K562 (cell line): Measurements from ENCODE around the gene DMRT2. TPM values are rescaled to one million over a fixed set of nuclear protein-coding genes. Genes with fewer than 3 reads are reported as not detected.

Experiments
- ATAC-seq: fragments of 200-7000 bp; cut with Tn5 transposase; 3 replicates; pipeline ENCODE4 v1.9.1; 2020; ENCODE audit warnings: moderate library complexity
- BruUV-seq: library from RNA; stranded (reverse); fragments of 400-500 nt; replicated peaks from 2 replicates; lab custom pipeline; 2021; lab: Mats Ljungman, UMichigan
- CTCF ChIA-PET: fragments of 300-600 bp; formaldehyde crosslinking; extraction: SDS; loops from one replicate; lab custom pipeline; 2021; ENCODE audit warnings: low intra/inter-chr PET ratio; lab: Yijun Ruan, JAX
- POLR2A ChIA-PET: fragments of 300-600, 350-650 bp; sonication (Branson Sonifier 250); formaldehyde crosslinking; extraction: SDS; loops from one replicate; lab custom pipeline; 2021; ENCODE audit warnings: antibody characterized with exemption, inconsistent platforms; lab: Yijun Ruan, JAX
- DNase-seq, 4 experiments: peaks; one replicate each; pipeline versions ENCODE4 v3.0.0 to v3.0.0-alpha.2; 2011 to 2018; ENCODE audit warnings: low spot score in 3 of 4, mixed read lengths in 3 of 4; ENCODE audit errors: extremely low read depth in 1 of 4
- FAIRE-seq: peaks from 2 replicates; lab custom pipeline; 2011; peaks lifted over from hg19 to GRCh38; lab: Jason Lieb, UNC
- H2AFZ ChIP-seq: 2 replicates; pipeline ENCODE4 v1.6.0; 2011; ENCODE audit warnings: low read depth, low read length, control low read depth, inconsistent platforms
- H3K27ac ChIP-seq: fragments of 200-600 bp; 3 replicates; pipeline ENCODE4 v1.8.0; 2011; ENCODE audit warnings: low read depth, mild to moderate bottlenecking, control low read depth, inconsistent platforms, low read length, moderate library complexity, mixed read lengths; ENCODE audit errors: extremely low read depth
- H3K27me3 ChIP-seq, 2 experiments: fragments of 300-600 bp in 1 of 2; 2 replicates in 1 of 2; 3 replicates in 1 of 2; pipeline versions ENCODE4 v1.6.0 to v1.8.0; 2011; ENCODE audit warnings: inconsistent platforms in 2 of 2, low read length in 2 of 2, mild to moderate bottlenecking in 1 of 2, mixed read lengths in 1 of 2, moderate library complexity in 1 of 2; ENCODE audit not compliant: control insufficient read depth in 2 of 2, insufficient read depth in 2 of 2
- H3K36me3 ChIP-seq: fragments of 300-600 bp; 3 replicates; pipeline ENCODE4 v1.8.0; 2011; ENCODE audit warnings: mild to moderate bottlenecking, low read length, inconsistent platforms; ENCODE audit not compliant: control insufficient read depth, insufficient read depth
- H3K4me1 ChIP-seq, 2 experiments: fragments of 200-600 bp in 1 of 2; replicated peaks in 1 of 2; 2 replicates in 1 of 2; 3 replicates in 1 of 2; pipeline versions ENCODE4 v1.5.1 to v1.8.0; 2011; ENCODE audit warnings: inconsistent platforms in 2 of 2, low read length in 2 of 2, mild to moderate bottlenecking in 1 of 2, mixed read lengths in 1 of 2, moderate library complexity in 1 of 2; ENCODE audit not compliant: control insufficient read depth in 2 of 2, insufficient read depth in 2 of 2
- H3K4me2 ChIP-seq: 2 replicates; pipeline ENCODE4 v1.6.1; 2011; ENCODE audit warnings: low read length, control low read depth, inconsistent platforms, mixed read lengths; ENCODE audit not compliant: insufficient read depth
- H3K4me3 ChIP-seq: fragments of 200-600 bp; sonication (generic), shearing (Covaris generic); 2 replicates; pipeline ENCODE4 v1.5.1; 2016; ENCODE audit warnings: control low read depth, inconsistent platforms
- H3K79me2 ChIP-seq: fragments of 200-600 bp; 3 replicates; pipeline ENCODE4 v1.8.0; 2011; ENCODE audit warnings: low read length, inconsistent platforms; ENCODE audit not compliant: control insufficient read depth, insufficient read depth
- H3K9ac ChIP-seq, 2 experiments: 2 replicates each; pipeline versions ENCODE4 v1.6.0 to v1.6.1; 2011; ENCODE audit warnings: low read depth in 2 of 2, low read length in 2 of 2, control low read depth in 1 of 2, inconsistent platforms in 1 of 2, mild to moderate bottlenecking in 1 of 2, mixed read lengths in 1 of 2; ENCODE audit not compliant: insufficient read depth in 1 of 2
- H3K9me1 ChIP-seq: one replicate; pipeline ENCODE4 v1.6.0; 2011; ENCODE audit warnings: inconsistent platforms, mild to moderate bottlenecking, low read length, moderate library complexity; ENCODE audit not compliant: control insufficient read depth, insufficient read depth
- H3K9me3 ChIP-seq: replicated peaks from 2 replicates; pipeline ENCODE4 v1.5.1; 2011; ENCODE audit warnings: low read depth, low read length, inconsistent platforms; ENCODE audit not compliant: control insufficient read depth, insufficient read depth
- H4K20me1 ChIP-seq: replicated peaks from 2 replicates; pipeline ENCODE4 v1.6.1; 2011; ENCODE audit warnings: low read length, inconsistent platforms, mixed read lengths; ENCODE audit not compliant: control insufficient read depth, insufficient read depth
- CREB1 ChIP-seq, 2 experiments: sonication (generic) in 1 of 2; formaldehyde crosslinking in 1 of 2; IDR thresholded peaks; 2 replicates each; pipeline versions ENCODE4 v1.6.1 to v1.8.0; 2012 to 2022; ENCODE audit warnings: inconsistent platforms in 1 of 2, mild to moderate bottlenecking in 1 of 2, missing genetic modification reagents in 1 of 2, moderate library complexity in 1 of 2
- DACH1 ChIP-seq: fragments of 450-650 bp; IDR thresholded peaks from 2 replicates; pipeline ENCODE4 v1.6.1; 2018; ENCODE audit not compliant: partially characterized antibody
- EZH2 ChIP-seq: IDR thresholded peaks from 2 replicates; pipeline ENCODE4 v1.6.1; 2012; ENCODE audit warnings: low read depth, mild to moderate bottlenecking, inconsistent platforms, low read length, borderline replicate concordance
- FOS ChIP-seq: IDR thresholded peaks from 3 replicates; pipeline ENCODE4 v1.6.1; 2011; ENCODE audit not compliant: insufficient read length; ENCODE audit errors: extremely low read depth
- MBD2 ChIP-seq: sonication (generic); IDR thresholded peaks from 2 replicates; pipeline ENCODE4 v1.6.1; 2016; ENCODE audit warnings: low read depth, borderline replicate concordance
- PTRF ChIP-seq: fragments of 450-650 bp; IDR thresholded peaks from 2 replicates; pipeline ENCODE4 v1.6.1; 2016; ENCODE audit warnings: mild to moderate bottlenecking, missing genetic modification characterization, missing compliant biosample characterization
- ZNF75A ChIP-seq: fragments of 450-650 bp; formaldehyde crosslinking; IDR thresholded peaks from 2 replicates; pipeline ENCODE4 v1.4.0; 2020; ENCODE audit warnings: mild to moderate bottlenecking
- WGBS: fragments of 100-300 bp; shearing (Covaris generic); methylation state at CpG from one replicate; pipeline ENCODE4 v1.1.6; 2016; ENCODE audit warnings: low coverage, mixed read lengths; ENCODE audit not compliant: insufficient coverage; ENCODE audit errors: missing lambda C conversion rate; 5-methylcytosine and 5-hydroxymethylcytosine counted together
- in situ Hi-C: fragments of 300-500 bp; cut with MboI; formaldehyde crosslinking; loops from 4 replicates; pipeline ENCODE4 v1.15.0; 2018; ENCODE audit warnings: inconsistent platforms, mixed read lengths
- intact Hi-C: fragments of 100-400 bp; cut with micrococcal nuclease; formaldehyde crosslinking; loops from 2 replicates; pipeline ENCODE4 v1.14.2; 2022
- polyA plus RNA-seq, 8 experiments: library from polyadenylated mRNA; depleted of rRNA in 4 of 8; stranded (reverse) in 5 of 8; unstranded in 3 of 8; fragments of >200 nt; fragmentation: Nextera tagmentation in 2 of 8; fragmentation: Illumina TruSeq in 1 of 8; extraction: Ambion mirVana in 2 of 8; extraction: Trizol in 1 of 8; gene quantifications; 2 replicates each; pipeline versions ENCODE4 v1.2.1 to v1.2.3, GENCODE V29; 2011 to 2014; ENCODE audit warnings: inconsistent platforms in 1 of 8, missing spikeins in 1 of 8
- total RNA-seq, 7 experiments: library from RNA; depleted of rRNA in 6 of 7; stranded (reverse); fragments of >200 nt in 6 of 7; fragmentation: Illumina TruSeq in 2 of 7; extraction: Trizol in 2 of 7; gene quantifications; 2 replicates each; pipeline versions ENCODE4 v1.2.1 to v1.2.3, GENCODE V29; 2011 to 2021; ENCODE audit warnings: low replicate concordance in 1 of 7

The DMRT2 gene
- total and polyA plus RNA-seq, 9 of the 15 experiments (the other 6 are each of a cell fraction or from before 2014, with no cell fraction given), result not detected

DNA sequence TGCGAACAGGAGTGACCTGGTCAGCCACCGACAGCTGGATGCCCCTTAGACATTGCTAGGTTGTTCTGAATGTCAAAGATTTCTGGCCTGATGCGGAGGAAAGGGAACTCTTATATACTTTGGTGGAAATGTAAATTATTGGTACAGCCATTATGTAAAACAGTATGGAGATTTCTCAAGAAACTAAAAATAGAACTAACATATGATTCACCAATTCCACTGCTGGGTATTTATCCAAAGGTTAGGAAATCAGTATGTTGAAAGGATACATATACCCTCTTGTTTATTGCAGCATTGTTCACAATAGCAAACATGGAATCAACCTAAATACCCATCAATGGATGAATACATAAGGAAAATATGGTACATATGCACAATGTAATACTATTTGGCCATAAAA, 41.9 kb upstream of the DMRT2 start:
- in situ Hi-C loops, result loop anchor here (5.0 kb wide), 1 partner anchor 126 kb away; no protein-coding TSS in a partner anchor
- Histone ChIP-seq H4K20me1 (no peaks in the 10 kb centered on the region), H3K9me3 (no peaks in the 10 kb centered on the region), H3K9me1 (no peaks in the 10 kb centered on the region), H3K4me1 (no peaks in the 10 kb centered on the region), H3K27me3 (no peaks in the 10 kb centered on the region), H3K36me3 (no peaks in the 10 kb centered on the region), H2AFZ (no peak overlapping the region), H3K4me2 (no peak overlapping the region), H3K4me3 (no peak overlapping the region), H3K27ac (no peak overlapping the region), H3K9ac (no peak overlapping the region), H3K79me2 (no peaks in the 10 kb centered on the region)
- TF ChIP-seq PTRF (tag) (no peak), MBD2 (no peak), CREB1 (IDR thresholded peaks at IDR 0.05) (no peak), CREB1 (CRISPR knock-in tag; IDR thresholded peaks at IDR 0.05) (no peak), EZH2 (no peak), ZNF75A (no peak), DACH1 (no peak), FOS (no peak)
- DNase-seq (no peak), FAIRE-seq (no peak), ATAC-seq (no peak)
- 8% methylated on average over 3 of the region's 3 CpGs for WGBS
- intact Hi-C loops, result loop anchor here (5.0 kb wide), 1 partner anchor 396 kb away; no protein-coding TSS in a partner anchor
- ChIA-PET CTCF (interaction anchor here (0.5 to 0.8 kb wide), 2 partner anchors 95 to 622 kb away, joined by 3 to 5 read pairs; no protein-coding TSS in a partner anchor), POLR2A (no interaction called here)
- BruUV-seq, result no TSS peak
